K562 (cell line): ENCODE data around the gene WDFY2. TPM values are rescaled to one million over a fixed set of nuclear protein-coding genes. Genes with fewer than 3 reads are reported as not detected.

ENCODE experiments used
- ATAC-seq: fragments of 200-7000 bp; cut with Tn5 transposase; 3 replicates; pipeline ENCODE4 v1.9.1; 2020; ENCODE audit warnings: moderate library complexity
- BruUV-seq: library from RNA; stranded (reverse); fragments of 400-500 nt; replicated peaks from 2 replicates; lab custom pipeline; 2021; lab: Mats Ljungman, UMichigan
- CTCF ChIA-PET: fragments of 300-600 bp; formaldehyde crosslinking; extraction: SDS; loops from one replicate; lab custom pipeline; 2021; ENCODE audit warnings: low intra/inter-chr PET ratio; lab: Yijun Ruan, JAX
- POLR2A ChIA-PET: fragments of 300-600, 350-650 bp; sonication (Branson Sonifier 250); formaldehyde crosslinking; extraction: SDS; loops from one replicate; lab custom pipeline; 2021; ENCODE audit warnings: antibody characterized with exemption, inconsistent platforms; lab: Yijun Ruan, JAX
- DNase-seq, 4 experiments: peaks; one replicate each; pipeline versions ENCODE4 v3.0.0 to v3.0.0-alpha.2; 2011 to 2018; ENCODE audit warnings: low spot score in 3 of 4, mixed read lengths in 3 of 4; ENCODE audit errors: extremely low read depth in 1 of 4
- FAIRE-seq: peaks from 2 replicates; lab custom pipeline; 2011; peaks lifted over from hg19 to GRCh38; lab: Jason Lieb, UNC
- H2AFZ ChIP-seq: 2 replicates; pipeline ENCODE4 v1.6.0; 2011; ENCODE audit warnings: low read depth, low read length, control low read depth, inconsistent platforms
- H3K27ac ChIP-seq: fragments of 200-600 bp; 3 replicates; pipeline ENCODE4 v1.8.0; 2011; ENCODE audit warnings: low read depth, mild to moderate bottlenecking, control low read depth, inconsistent platforms, low read length, moderate library complexity, mixed read lengths; ENCODE audit errors: extremely low read depth
- H3K27me3 ChIP-seq, 2 experiments: fragments of 300-600 bp in 1 of 2; 2 replicates in 1 of 2; 3 replicates in 1 of 2; pipeline versions ENCODE4 v1.6.0 to v1.8.0; 2011; ENCODE audit warnings: inconsistent platforms in 2 of 2, low read length in 2 of 2, mild to moderate bottlenecking in 1 of 2, mixed read lengths in 1 of 2, moderate library complexity in 1 of 2; ENCODE audit not compliant: control insufficient read depth in 2 of 2, insufficient read depth in 2 of 2
- H3K36me3 ChIP-seq: fragments of 300-600 bp; 3 replicates; pipeline ENCODE4 v1.8.0; 2011; ENCODE audit warnings: mild to moderate bottlenecking, low read length, inconsistent platforms; ENCODE audit not compliant: control insufficient read depth, insufficient read depth
- H3K4me1 ChIP-seq, 2 experiments: fragments of 200-600 bp in 1 of 2; replicated peaks in 1 of 2; 2 replicates in 1 of 2; 3 replicates in 1 of 2; pipeline versions ENCODE4 v1.5.1 to v1.8.0; 2011; ENCODE audit warnings: inconsistent platforms in 2 of 2, low read length in 2 of 2, mild to moderate bottlenecking in 1 of 2, mixed read lengths in 1 of 2, moderate library complexity in 1 of 2; ENCODE audit not compliant: control insufficient read depth in 2 of 2, insufficient read depth in 2 of 2
- H3K4me2 ChIP-seq: 2 replicates; pipeline ENCODE4 v1.6.1; 2011; ENCODE audit warnings: low read length, control low read depth, inconsistent platforms, mixed read lengths; ENCODE audit not compliant: insufficient read depth
- H3K4me3 ChIP-seq: fragments of 200-600 bp; sonication (generic), shearing (Covaris generic); 2 replicates; pipeline ENCODE4 v1.5.1; 2016; ENCODE audit warnings: control low read depth, inconsistent platforms
- H3K79me2 ChIP-seq: fragments of 200-600 bp; 3 replicates; pipeline ENCODE4 v1.8.0; 2011; ENCODE audit warnings: low read length, inconsistent platforms; ENCODE audit not compliant: control insufficient read depth, insufficient read depth
- H3K9ac ChIP-seq, 2 experiments: 2 replicates each; pipeline versions ENCODE4 v1.6.0 to v1.6.1; 2011; ENCODE audit warnings: low read depth in 2 of 2, low read length in 2 of 2, control low read depth in 1 of 2, inconsistent platforms in 1 of 2, mild to moderate bottlenecking in 1 of 2, mixed read lengths in 1 of 2; ENCODE audit not compliant: insufficient read depth in 1 of 2
- H3K9me1 ChIP-seq: one replicate; pipeline ENCODE4 v1.6.0; 2011; ENCODE audit warnings: inconsistent platforms, mild to moderate bottlenecking, low read length, moderate library complexity; ENCODE audit not compliant: control insufficient read depth, insufficient read depth
- H3K9me3 ChIP-seq: replicated peaks from 2 replicates; pipeline ENCODE4 v1.5.1; 2011; ENCODE audit warnings: low read depth, low read length, inconsistent platforms; ENCODE audit not compliant: control insufficient read depth, insufficient read depth
- H4K20me1 ChIP-seq: replicated peaks from 2 replicates; pipeline ENCODE4 v1.6.1; 2011; ENCODE audit warnings: low read length, inconsistent platforms, mixed read lengths; ENCODE audit not compliant: control insufficient read depth, insufficient read depth
- E2F8 ChIP-seq: fragments of 450-650 bp; IDR thresholded peaks from 2 replicates; pipeline ENCODE4 v1.7.1; 2018; ENCODE audit warnings: mild to moderate bottlenecking, low read depth; ENCODE audit not compliant: partially characterized antibody
- JUNB ChIP-seq: fragments of 450-650 bp; formaldehyde crosslinking; conservative IDR thresholded peaks from 2 replicates; pipeline ENCODE4 v1.4.0; 2020; ENCODE audit warnings: mild to moderate bottlenecking
- NFXL1 ChIP-seq: fragments of 450-650 bp; formaldehyde crosslinking; IDR thresholded peaks from 2 replicates; pipeline ENCODE4 v1.4.0; 2021; ENCODE audit warnings: mild to moderate bottlenecking
- XRCC3 ChIP-seq: fragments of 450-650 bp; IDR thresholded peaks from 2 replicates; pipeline ENCODE4 v1.6.1; 2017; ENCODE audit warnings: mild to moderate bottlenecking, moderate library complexity
- WGBS: fragments of 100-300 bp; shearing (Covaris generic); methylation state at CpG from one replicate; pipeline ENCODE4 v1.1.6; 2016; ENCODE audit warnings: low coverage, mixed read lengths; ENCODE audit not compliant: insufficient coverage; ENCODE audit errors: missing lambda C conversion rate; 5-methylcytosine and 5-hydroxymethylcytosine counted together
- in situ Hi-C: fragments of 300-500 bp; cut with MboI; formaldehyde crosslinking; loops from 4 replicates; pipeline ENCODE4 v1.15.0; 2018; ENCODE audit warnings: inconsistent platforms, mixed read lengths
- intact Hi-C: fragments of 100-400 bp; cut with micrococcal nuclease; formaldehyde crosslinking; loops from 2 replicates; pipeline ENCODE4 v1.14.2; 2022
- polyA plus RNA-seq, 8 experiments: library from polyadenylated mRNA; depleted of rRNA in 4 of 8; stranded (reverse) in 5 of 8; unstranded in 3 of 8; fragments of >200 nt; fragmentation: Nextera tagmentation in 2 of 8; fragmentation: Illumina TruSeq in 1 of 8; extraction: Ambion mirVana in 2 of 8; extraction: Trizol in 1 of 8; gene quantifications; 2 replicates each; pipeline versions ENCODE4 v1.2.1 to v1.2.3, GENCODE V29; 2011 to 2014; ENCODE audit warnings: inconsistent platforms in 1 of 8, missing spikeins in 1 of 8
- total RNA-seq, 7 experiments: library from RNA; depleted of rRNA in 6 of 7; stranded (reverse); fragments of >200 nt in 6 of 7; fragmentation: Illumina TruSeq in 2 of 7; extraction: Trizol in 2 of 7; gene quantifications; 2 replicates each; pipeline versions ENCODE4 v1.2.1 to v1.2.3, GENCODE V29; 2011 to 2021; ENCODE audit warnings: low replicate concordance in 1 of 7
- TF ChIP-seq, protein P1 (sequence below), 2 experiments: fragments of 450-650 bp in 1 of 2; sonication (generic) in 1 of 2; formaldehyde crosslinking in 1 of 2; IDR thresholded peaks in 1 of 2; conservative IDR thresholded peaks in 1 of 2; 2 replicates each; pipeline versions ENCODE4 v1.6.1 to v1.8.1; 2016 to 2023; ENCODE audit warnings: mild to moderate bottlenecking in 2 of 2, moderate library complexity in 2 of 2, inconsistent platforms in 1 of 2, missing genetic modification reagents in 1 of 2

The WDFY2 gene
- total and polyA plus RNA-seq, 9 of the 15 experiments (the other 6 are each of a cell fraction or from before 2014, with no cell fraction given), result 0.66 to 6.4 (median 4.4) TPM

DNA sequence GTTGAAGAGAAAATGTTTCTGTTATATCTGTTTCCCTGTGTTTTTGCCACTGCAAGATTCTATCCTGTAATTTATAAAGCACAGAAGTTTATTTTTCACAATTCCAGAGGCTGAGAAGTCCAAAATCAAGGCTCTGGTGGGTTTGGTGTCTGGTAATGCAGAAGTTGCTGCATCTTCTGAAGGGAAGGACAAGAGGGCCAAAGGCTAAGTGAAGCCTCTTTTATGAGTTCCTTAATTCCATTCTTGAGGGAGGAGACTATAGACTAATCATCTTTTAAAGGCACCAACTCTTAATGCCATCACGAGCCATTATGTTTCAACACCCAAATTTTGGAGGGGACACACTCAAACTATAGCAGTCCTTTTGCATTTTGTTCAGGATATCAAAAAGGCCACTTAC lies 34.1 kb upstream of the WDFY2 start:
- Histone ChIP-seq H3K4me2 (no peak overlapping the region), H3K36me3 (no peaks in the 10 kb centered on the region), H3K4me3 (no peak overlapping the region), H3K79me2 (no peaks in the 10 kb centered on the region), H3K27me3 (no peaks in the 10 kb centered on the region), H3K9me3 (no peaks in the 10 kb centered on the region), H3K4me1 (peaks cover 0 to 6% of the 10 kb centered on the region in 2 experiments; a peak in 4 of 5 replicates), H3K27ac (no peak overlapping the region), H2AFZ (no peak overlapping the region), H4K20me1 (no peaks in the 10 kb centered on the region), H3K9me1 (no peaks in the 10 kb centered on the region), H3K9ac (no peak overlapping the region)
- POLR2A ChIA-PET, result no interaction called here
- no peak for TF ChIP-seq JUNB
- TF ChIP-seq NFXL1 (CRISPR knock-in tag), result no peak
- no peak for TF ChIP-seq E2F8
- TF ChIP-seq XRCC3, result no peak
- TF ChIP-seq, protein P1, sequence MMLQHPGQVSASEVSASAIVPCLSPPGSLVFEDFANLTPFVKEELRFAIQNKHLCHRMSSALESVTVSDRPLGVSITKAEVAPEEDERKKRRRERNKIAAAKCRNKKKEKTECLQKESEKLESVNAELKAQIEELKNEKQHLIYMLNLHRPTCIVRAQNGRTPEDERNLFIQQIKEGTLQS (IDR thresholded peaks at IDR 0.05), result no peak
- TF ChIP-seq, protein P1 (CRISPR knock-in tag; conservative IDR thresholded peaks at IDR 0.05), result no peak
- FAIRE-seq (no peak), ATAC-seq (no peak), DNase-seq (no peak)
- 30% methylated on average over 1 of the region's 1 CpG for WGBS
- intact Hi-C loops (no loop called here), in situ Hi-C loops (no loop called here)
- no TSS peak for BruUV-seq
- CTCF ChIA-PET, result no interaction called here
